ENCODE measurements around the gene COMMD1. TPM values are rescaled to one million over a fixed set of nuclear protein-coding genes. Genes with fewer than 3 reads are reported as not detected.

The COMMD1 gene
- total and polyA plus RNA-seq, 2 experiments from 2014 or later = 54.9 to 83.7 TPM

GRCh38 chr2:61882850-61883249 lies 22.6 kb upstream of the COMMD1 start:
- Mint-ChIP-seq H3K4me3 (no peak overlapping the region), H3K9me3 (no peaks in the 10 kb centered on the region), H3K4me1 (peaks cover 9% of the 10 kb centered on the region), H3K27me3 (ENCODE audit: insufficient read depth, low read depth, poor library complexity) (peaks cover 4% of the 10 kb centered on the region), H3K36me3 (ENCODE audit: low read depth) (peaks cover 94% of the 10 kb centered on the region), H3K27ac (no peak overlapping the region)
- Histone ChIP-seq H2AFZ (no peak overlapping the region), H3K27ac (ENCODE audit: low read depth) (no peak overlapping the region), H3K79me2 (replicated peaks; ENCODE audit: insufficient read depth) (peaks cover 87% of the 10 kb centered on the region), H3K4me2 (no peak overlapping the region), H3K36me3 (ENCODE audit: insufficient read depth) (peaks cover 82% of the 10 kb centered on the region), H4K20me1 (replicated peaks; ENCODE audit: insufficient read depth) (peaks cover 66% of the 10 kb centered on the region), H3K9me2 (ENCODE audit: insufficient read depth) (no peaks in the 10 kb centered on the region), H3K27me3 (ENCODE audit: insufficient read depth) (no peaks in the 10 kb centered on the region), H3K4me3 (no peak overlapping the region), H3K4me1 (ENCODE audit: insufficient read depth) (no peaks in the 10 kb centered on the region), H3F3A (replicated peaks; ENCODE audit: low read depth) (peaks cover 16% of the 10 kb centered on the region; the same call in 1 of the 2 replicates)
- TF ChIP-seq ZNF462 (CRISPR knock-in tag; IDR thresholded peaks at IDR 0.05) (no peak), REST (IDR thresholded peaks at IDR 0.05; ENCODE audit: unreplicated experiment) (no peak), NANOG (IDR thresholded peaks at IDR 0.05; ENCODE audit: borderline replicate concordance) (no peak), POLR2AphosphoS5 (IDR thresholded peaks at IDR 0.05; ENCODE audit: low read depth) (no peak), JUNB (IDR thresholded peaks at IDR 0.05; ENCODE audit: unreplicated experiment) (no peak), ZNF331 (CRISPR knock-in tag; IDR thresholded peaks at IDR 0.05; ENCODE audit: low read depth) (no peak), ETS1 (IDR thresholded peaks at IDR 0.05) (no peak), ZNF114 (CRISPR knock-in tag; IDR thresholded peaks at IDR 0.05) (no peak), EZH2phosphoT487 (IDR thresholded peaks at IDR 0.05; ENCODE audit: unreplicated experiment) (no peak)
- ATAC-seq (no peak), DNase-seq (ENCODE audit: low spot score) (no peak)

Data from GM23338 (cell line).